Stromal cell of bone marrow (primary cell): ENCODE results near the gene SMIM15.
A peak's percentile ranks its signal among the peaks of the same experiment; 100 is the strongest.
"Not testable (repeated sequence)": the region's sequence is repeated elsewhere in the genome, so short reads cannot be mapped to it uniquely, and the experiment has no call there.

Experiments used
- DNase-seq: peaks from one replicate; pipeline ENCODE4 v3.0.0-alpha.2; 2012; ENCODE audit warnings: low read depth

Gene SMIM15

GRCh38 chr5:61162010-61162831, at the start of gene SMIM15:
Gene SMIM15, minus strand, starts transcription at chr5:61162468. Its CDS starts 2,297 bp downstream, at chr5:61160171.
- DNase-seq, result peak; percentile 70

GRCh38 chr5:61207884-61208283, 45.6 kb upstream of the SMIM15 start:
- DNase-seq, result no peak

- DNase-seq, result no peak
Observed at GRCh38 chr5:61205013-61205412, 42.7 kb upstream of the SMIM15 start.

GRCh38 chr5:61202213-61202612, 39.9 kb upstream of the SMIM15 start:
- DNase-seq, result peak; percentile 66

GRCh38 chr5:61200582-61201155, 38.4 kb upstream of the SMIM15 start:
- peak; percentile 17 for DNase-seq

GRCh38 chr5:61198606-61199005, 36.3 kb upstream of the SMIM15 start:
- DNase-seq, result no peak

GRCh38 chr5:61187826-61188225, 25.6 kb upstream of the SMIM15 start:
- not testable (repeated sequence) for DNase-seq

- not testable (repeated sequence) for DNase-seq
Observed at GRCh38 chr5:61187352-61187751, 25.1 kb upstream of the SMIM15 start.

- DNase-seq, result no peak
Observed at GRCh38 chr5:61186634-61187033, 24.4 kb upstream of the SMIM15 start.

GRCh38 chr5:61184708-61185107, 22.4 kb upstream of the SMIM15 start:
- no peak for DNase-seq

GRCh38 chr5:61183538-61183937, 21.3 kb upstream of the SMIM15 start:
- no peak for DNase-seq

- DNase-seq, result no peak
Observed at GRCh38 chr5:61182449-61182848, 20.2 kb upstream of the SMIM15 start.

- no peak for DNase-seq
Observed at GRCh38 chr5:61180886-61181285, 18.6 kb upstream of the SMIM15 start.

- no peak for DNase-seq
Observed at GRCh38 chr5:61178702-61179101, 16.4 kb upstream of the SMIM15 start.

- DNase-seq, result no peak
Observed at GRCh38 chr5:61177716-61178115, 15.4 kb upstream of the SMIM15 start.

- DNase-seq, result no peak
Observed at GRCh38 chr5:61177070-61177469, 14.8 kb upstream of the SMIM15 start.

GRCh38 chr5:61176631-61177030, 14.4 kb upstream of the SMIM15 start:
- DNase-seq, result no peak

- DNase-seq, result no peak
Observed at GRCh38 chr5:61171479-61171878, 9.2 kb upstream of the SMIM15 start.

- DNase-seq, result no peak
Observed at GRCh38 chr5:61168951-61169350, 6.7 kb upstream of the SMIM15 start.

GRCh38 chr5:61167382-61167781, 5.1 kb upstream of the SMIM15 start:
- peak; percentile 53 for DNase-seq

- DNase-seq, result no peak
Observed at GRCh38 chr5:61163905-61164304, 1.6 kb upstream of the SMIM15 start.

GRCh38 chr5:61162832-61163567, 732 bp upstream of the SMIM15 start:
- DNase-seq, result peak; percentile 4

- DNase-seq, result no peak
Observed at GRCh38 chr5:61160497-61160896, 1.8 kb downstream of the SMIM15 start.
